Measurements from ENCODE around the gene C22orf39. TPM values are rescaled to one million over a fixed set of nuclear protein-coding genes. Genes with fewer than 3 reads are reported as not detected.
A peak's percentile ranks its signal among the peaks of the same experiment; 100 is the strongest.

Gene C22orf39
- total and polyA plus RNA-seq, 2 donors (not counting 1 experiment from before 2014, with no cell fraction given), result 15.9 to 16.2 TPM

DNA sequence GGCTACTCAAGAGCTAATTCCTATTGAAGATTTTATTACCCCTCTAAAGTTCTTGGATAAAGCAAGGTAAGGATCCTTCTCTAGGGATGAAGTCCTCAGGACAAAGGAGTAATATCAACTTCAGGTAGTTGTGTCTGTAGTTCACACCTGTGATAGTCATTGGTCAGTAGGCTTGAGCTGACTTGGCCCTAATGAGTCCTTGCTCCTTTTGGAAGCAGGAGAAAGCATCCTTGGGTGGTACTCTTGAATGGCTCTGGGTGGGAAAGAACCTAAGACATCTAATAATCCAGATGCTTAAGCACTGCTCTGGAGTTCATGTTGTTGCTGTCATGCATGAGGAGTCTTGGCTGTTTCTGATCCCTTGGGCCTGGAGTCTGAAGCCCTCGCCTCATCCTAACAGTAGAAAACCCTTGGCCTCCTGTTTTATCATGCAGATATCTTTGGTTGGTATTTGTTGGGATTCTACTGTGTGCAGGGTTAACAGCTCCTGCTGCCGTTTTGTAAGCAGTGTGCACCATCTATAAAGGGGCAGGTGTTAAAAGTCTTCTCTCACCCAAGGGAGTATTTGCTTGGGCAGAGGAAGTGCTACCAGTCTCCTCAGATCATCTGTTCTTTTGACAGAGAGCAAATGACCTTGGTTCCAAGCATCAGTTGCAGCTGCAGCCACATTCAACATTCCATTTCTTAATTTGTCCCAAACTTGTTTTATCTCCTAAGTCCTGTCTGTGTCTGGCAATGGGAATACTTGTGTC lies 12.5 kb downstream of the C22orf39 start:
- peaks cover 9% of the 10 kb centered on the region for H3K36me3 ChIP-seq (ENCODE audit: control insufficient read depth, insufficient read depth, low read length)
- DNase-seq (ENCODE audit: low read depth in 2 of 2), result no peak
- H3K9me3 ChIP-seq (ENCODE audit: control insufficient read depth, insufficient read depth, low read depth, low read length), result no peaks in the 10 kb centered on the region
- H3K9ac ChIP-seq (ENCODE audit: insufficient read depth, low read length), result no peak overlapping the region
- H3K4me2 ChIP-seq (ENCODE audit: extremely low read depth, insufficient read depth, low read length), result no peak overlapping the region
- peaks cover 13% of the 10 kb centered on the region for H3K79me2 ChIP-seq (ENCODE audit: control insufficient read depth, insufficient read depth, low read length)
- H3K4me3 ChIP-seq (replicated peaks in 1 of 4; ENCODE audit: control extremely low read depth in 1 of 4, insufficient read depth in 1 of 4, low read depth in 3 of 4, low read length in 4 of 4), result no peak overlapping the region
- TF ChIP-seq, protein P1, sequence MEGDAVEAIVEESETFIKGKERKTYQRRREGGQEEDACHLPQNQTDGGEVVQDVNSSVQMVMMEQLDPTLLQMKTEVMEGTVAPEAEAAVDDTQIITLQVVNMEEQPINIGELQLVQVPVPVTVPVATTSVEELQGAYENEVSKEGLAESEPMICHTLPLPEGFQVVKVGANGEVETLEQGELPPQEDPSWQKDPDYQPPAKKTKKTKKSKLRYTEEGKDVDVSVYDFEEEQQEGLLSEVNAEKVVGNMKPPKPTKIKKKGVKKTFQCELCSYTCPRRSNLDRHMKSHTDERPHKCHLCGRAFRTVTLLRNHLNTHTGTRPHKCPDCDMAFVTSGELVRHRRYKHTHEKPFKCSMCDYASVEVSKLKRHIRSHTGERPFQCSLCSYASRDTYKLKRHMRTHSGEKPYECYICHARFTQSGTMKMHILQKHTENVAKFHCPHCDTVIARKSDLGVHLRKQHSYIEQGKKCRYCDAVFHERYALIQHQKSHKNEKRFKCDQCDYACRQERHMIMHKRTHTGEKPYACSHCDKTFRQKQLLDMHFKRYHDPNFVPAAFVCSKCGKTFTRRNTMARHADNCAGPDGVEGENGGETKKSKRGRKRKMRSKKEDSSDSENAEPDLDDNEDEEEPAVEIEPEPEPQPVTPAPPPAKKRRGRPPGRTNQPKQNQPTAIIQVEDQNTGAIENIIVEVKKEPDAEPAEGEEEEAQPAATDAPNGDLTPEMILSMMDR (conservative IDR thresholded peaks at IDR 0.05 in 1 of 2, IDR thresholded peaks at IDR 0.05 in 1 of 2; ENCODE audit: low read depth in 1 of 2, low read length in 2 of 2), result no peak
- H3K4me1 ChIP-seq (ENCODE audit: control insufficient read depth, extremely low read depth, insufficient read depth, low read length), result peaks cover 4% of the 10 kb centered on the region
- H4K20me1 ChIP-seq (ENCODE audit: control insufficient read depth, extremely low read depth, insufficient read depth, low read length), result no peaks in the 10 kb centered on the region
- H3K27me3 ChIP-seq (ENCODE audit: control insufficient read depth, insufficient read depth, low read length), result no peaks in the 10 kb centered on the region
- H2AFZ ChIP-seq (ENCODE audit: low read length), result no peak overlapping the region
- H3K27ac ChIP-seq (ENCODE audit: insufficient read depth, low read length), result no peak overlapping the region

DNA sequence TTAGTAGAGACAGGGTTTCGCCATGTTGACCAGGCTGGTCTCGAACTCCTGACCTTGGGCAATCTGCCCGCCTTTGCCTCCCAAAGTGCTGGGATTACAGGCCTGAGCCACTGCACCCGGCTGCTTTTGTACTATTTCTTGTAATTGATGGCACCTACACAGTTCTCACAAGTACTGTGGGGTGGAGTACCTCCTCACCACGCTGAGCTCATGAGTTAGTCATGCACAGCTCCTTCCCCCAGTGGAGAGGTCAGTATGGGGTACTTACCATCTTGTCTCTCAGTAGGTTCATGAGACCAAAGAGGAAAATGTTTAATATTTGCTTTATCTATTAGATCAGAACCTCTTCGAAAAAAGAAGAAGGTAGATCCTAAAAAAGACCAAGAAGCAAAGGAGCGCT lies 13.1 kb downstream of the C22orf39 start:
- Histone ChIP-seq H2AFZ (ENCODE audit: low read length) (no peak overlapping the region), H3K79me2 (ENCODE audit: control insufficient read depth, insufficient read depth, low read length) (peaks cover 19% of the 10 kb centered on the region), H3K9me3 (ENCODE audit: control insufficient read depth, insufficient read depth, low read depth, low read length) (no peaks in the 10 kb centered on the region), H3K36me3 (ENCODE audit: control insufficient read depth, insufficient read depth, low read length) (peaks cover 9% of the 10 kb centered on the region), H4K20me1 (ENCODE audit: control insufficient read depth, extremely low read depth, insufficient read depth, low read length) (peaks cover under 1% of the 10 kb centered on the region), H3K4me3 (replicated peaks in 1 of 4; ENCODE audit: control extremely low read depth in 1 of 4, insufficient read depth in 1 of 4, low read depth in 3 of 4, low read length in 4 of 4) (no peak overlapping the region), H3K9ac (ENCODE audit: insufficient read depth, low read length) (no peak overlapping the region), H3K27ac (ENCODE audit: insufficient read depth, low read length) (no peak overlapping the region), H3K27me3 (ENCODE audit: control insufficient read depth, insufficient read depth, low read length) (no peaks in the 10 kb centered on the region), H3K4me1 (ENCODE audit: control insufficient read depth, extremely low read depth, insufficient read depth, low read length) (peaks cover 5% of the 10 kb centered on the region), H3K4me2 (ENCODE audit: extremely low read depth, insufficient read depth, low read length) (no peak overlapping the region)
- no peak for DNase-seq (ENCODE audit: low read depth in 2 of 2)
- TF ChIP-seq, protein P1 (conservative IDR thresholded peaks at IDR 0.05 in 1 of 2, IDR thresholded peaks at IDR 0.05 in 1 of 2; ENCODE audit: low read depth in 1 of 2, low read length in 2 of 2), result no peak
- no peak for TF ChIP-seq EZH2 (IDR thresholded peaks at IDR 0.05; ENCODE audit: low read length, missing control alignments)

DNA sequence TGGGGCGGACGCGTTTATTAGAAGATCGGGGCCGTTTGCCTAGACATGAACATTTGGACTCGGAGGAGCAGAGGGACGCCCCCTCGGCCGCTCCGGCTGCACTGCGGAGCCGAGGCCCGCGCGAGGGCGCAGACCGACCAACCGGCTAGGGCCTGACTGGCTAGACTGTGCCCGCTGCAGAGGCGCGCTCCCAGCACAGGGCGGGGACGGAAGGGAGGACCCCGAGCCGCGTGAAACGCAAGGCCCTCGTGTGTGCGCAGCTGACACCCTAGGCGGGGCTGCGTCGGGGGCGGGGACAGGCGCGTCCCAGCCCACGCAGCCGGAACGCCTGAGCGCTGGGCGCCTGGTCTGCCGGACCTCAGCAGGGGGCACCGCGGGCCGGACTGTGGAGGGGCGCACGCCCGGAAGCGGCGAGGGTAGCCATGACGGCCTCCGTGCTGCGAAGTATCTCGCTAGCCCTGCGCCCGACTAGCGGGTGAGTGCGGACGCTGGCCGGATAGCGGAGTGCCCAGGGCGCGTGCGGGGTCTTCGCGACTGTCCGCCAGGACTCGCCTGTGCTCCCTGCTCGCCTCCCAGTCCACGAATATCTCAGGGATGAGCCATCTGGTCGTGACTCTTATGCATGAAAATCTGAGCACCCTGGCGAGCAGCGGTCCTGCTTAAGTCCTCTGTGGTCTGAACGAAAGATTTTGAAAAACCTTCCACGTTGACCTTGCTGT lies 15.2 kb downstream of the C22orf39 start, which contains the start of gene MRPL40:
MRPL40 (plus strand) TSS at position 413 of the 719 bp plus-strand sequence; CDS start at position 423, 10 bp downstream.
- H3K27me3 ChIP-seq (ENCODE audit: control insufficient read depth, insufficient read depth, low read length), result no peaks in the 10 kb centered on the region
- H3K9ac ChIP-seq (ENCODE audit: insufficient read depth, low read length), result peak within 1 kb of the TSS; percentile 99
- peak within 1 kb of the TSS; percentile 98 for H2AFZ ChIP-seq (ENCODE audit: low read length)
- H3K36me3 ChIP-seq (ENCODE audit: control insufficient read depth, insufficient read depth, low read length), result peaks cover 9% of the 10 kb centered on the region
- no peaks in the 10 kb centered on the region for H3K9me3 ChIP-seq (ENCODE audit: control insufficient read depth, insufficient read depth, low read depth, low read length)
- H3K4me3 ChIP-seq (replicated peaks in 1 of 4; ENCODE audit: control extremely low read depth in 1 of 4, insufficient read depth in 1 of 4, low read depth in 3 of 4, low read length in 4 of 4), result peak within 1 kb of the TSS; percentile 91 to 99 (median 96)
- TF ChIP-seq, protein P1 (conservative IDR thresholded peaks at IDR 0.05 in 1 of 2, IDR thresholded peaks at IDR 0.05 in 1 of 2; ENCODE audit: low read depth in 1 of 2, low read length in 2 of 2), result no peak
- TF ChIP-seq EZH2 (IDR thresholded peaks at IDR 0.05; ENCODE audit: low read length, missing control alignments), result no peak
- peaks cover 5% of the 10 kb centered on the region for H3K4me1 ChIP-seq (ENCODE audit: control insufficient read depth, extremely low read depth, insufficient read depth, low read length)
- DNase-seq (ENCODE audit: low read depth in 2 of 2), result peak; percentile 95
- peaks cover 1% of the 10 kb centered on the region for H4K20me1 ChIP-seq (ENCODE audit: control insufficient read depth, extremely low read depth, insufficient read depth, low read length)
- peak within 1 kb of the TSS; percentile 99 for H3K4me2 ChIP-seq (ENCODE audit: extremely low read depth, insufficient read depth, low read length)
- H3K79me2 ChIP-seq (ENCODE audit: control insufficient read depth, insufficient read depth, low read length), result peaks cover 38% of the 10 kb centered on the region
- H3K27ac ChIP-seq (ENCODE audit: insufficient read depth, low read length), result peak within 1 kb of the TSS; percentile 99
